AG04450 (cell line): Measurements from ENCODE around the gene TRMT112. TPM values are rescaled to one million over a fixed set of nuclear protein-coding genes. Genes with fewer than 3 reads are reported as not detected.

Experiments used
- CTCF ChIA-PET: fragments of 300-600, 350-600 bp; formaldehyde crosslinking; extraction: SDS; loops from one replicate; lab custom pipeline; 2022; ENCODE audit warnings: antibody characterized with exemption, inconsistent platforms; lab: Charles Lee
- POLR2A ChIA-PET: fragments of 350-600 bp; formaldehyde crosslinking; extraction: SDS; loops from one replicate; lab custom pipeline; 2021; ENCODE audit warnings: antibody characterized with exemption, inconsistent platforms; lab: Yijun Ruan, JAX
- DNase-seq: peaks from one replicate; pipeline ENCODE4 v3.0.0-alpha.2; 2011; ENCODE audit warnings: low read depth, low spot score
- H3K27ac ChIP-seq: one replicate; pipeline ENCODE4 v1.5.1; 2012; ENCODE audit warnings: low read depth, low read length, control low read depth
- H3K27me3 ChIP-seq: one replicate; pipeline ENCODE4 v1.6.0; 2012; ENCODE audit warnings: low read length; ENCODE audit not compliant: control insufficient read depth, insufficient read depth
- H3K4me3 ChIP-seq: 2 replicates; pipeline ENCODE4 v1.5.1; 2011; ENCODE audit warnings: mild to moderate bottlenecking, low read depth, low read length, control low read depth
- H3K9me3 ChIP-seq: 2 replicates; pipeline ENCODE4 v1.5.1; 2012; ENCODE audit warnings: low read length; ENCODE audit not compliant: control insufficient read depth, insufficient read depth
- CTCF ChIP-seq: IDR thresholded peaks from 2 replicates; pipeline ENCODE4 v1.5.1; 2011; ENCODE audit warnings: low read depth, low read length, control low read depth, inconsistent platforms
- polyA plus RNA-seq: library from polyadenylated mRNA; depleted of rRNA; stranded (reverse); fragments of >200 nt; gene quantifications from 2 replicates; pipeline ENCODE4 v1.2.3, GENCODE V29; 2011; rRNA removed
- small RNA-seq: library from RNA; depleted of rRNA; stranded (forward); fragments of <200 nt; gene quantifications from one replicate; pipeline ENCODE3, GENCODE V24; 2012; ENCODE audit warnings: low read depth; ENCODE audit not compliant: insufficient read length

TRMT112 gene
- polyA plus RNA-seq, 1 experiment: 194 TPM

DNA sequence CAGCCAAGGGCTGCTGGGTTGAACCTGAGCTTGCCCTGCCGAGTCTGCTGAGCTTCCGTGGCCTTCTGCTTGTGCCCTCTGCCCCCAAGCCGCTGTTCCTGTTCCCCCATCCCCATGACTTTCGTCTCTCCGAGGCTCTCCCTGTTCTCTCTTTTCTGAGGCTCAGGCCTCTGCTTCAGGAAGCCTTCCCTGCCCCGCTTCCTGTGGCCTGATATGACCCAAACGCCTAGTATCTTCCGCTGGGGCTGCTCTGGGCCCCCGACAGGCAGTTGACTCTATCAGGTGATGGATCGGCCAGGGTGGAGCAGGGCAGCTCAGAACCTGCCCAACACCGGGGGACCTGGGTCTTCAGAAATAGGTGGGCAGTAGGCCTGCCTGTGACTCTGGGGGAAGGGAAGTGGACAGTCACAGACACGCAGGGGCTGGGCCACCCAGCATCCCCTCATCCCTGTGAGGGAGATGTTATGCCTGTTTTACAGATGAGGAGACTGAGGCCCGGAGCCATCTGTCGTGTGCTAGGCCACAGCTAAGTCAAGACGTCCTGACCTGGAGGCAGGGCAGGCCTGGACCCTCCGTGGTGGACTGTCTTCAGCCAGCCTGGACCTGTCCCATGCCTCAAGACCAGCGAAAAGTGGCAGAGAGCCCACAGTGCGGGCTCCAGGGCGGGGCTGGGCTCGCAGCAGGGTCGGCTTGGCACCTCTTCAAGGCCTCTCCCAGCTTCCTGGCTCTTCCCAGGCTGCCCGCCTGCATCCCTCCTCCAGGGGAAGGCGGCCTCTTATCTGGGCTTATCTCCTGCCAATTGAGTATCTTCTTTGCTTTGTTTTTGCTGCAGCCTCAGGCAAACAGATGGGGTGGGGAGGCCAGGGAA is 49.1 kb downstream of the TRMT112 start:
- Histone ChIP-seq H3K9me3 (no peaks in the 10 kb centered on the region; the same call in 1 of the 2 replicates), H3K27ac (peak overlapping the region; percentile 95), H3K4me3 (peak overlapping the region; percentile 66), H3K27me3 (no peaks in the 10 kb centered on the region)
- DNase-seq: no peak
- POLR2A ChIA-PET: interaction anchor here (0.7 to 4.1 kb wide), 6 partner anchors 10 to 83 kb away, joined by 3 to 28 read pairs (median 4); partner anchors contain the start of genes BAD, GPR137, PPP1R14B and STIP1
- TF ChIP-seq CTCF: no peak
- CTCF ChIA-PET: interaction anchor here (0.5 to 4.0 kb wide), 7 partner anchors 17 to 87 kb away, joined by 3 to 23 read pairs (median 4); partner anchors contain the start of genes FKBP2 and PLCB3

DNA sequence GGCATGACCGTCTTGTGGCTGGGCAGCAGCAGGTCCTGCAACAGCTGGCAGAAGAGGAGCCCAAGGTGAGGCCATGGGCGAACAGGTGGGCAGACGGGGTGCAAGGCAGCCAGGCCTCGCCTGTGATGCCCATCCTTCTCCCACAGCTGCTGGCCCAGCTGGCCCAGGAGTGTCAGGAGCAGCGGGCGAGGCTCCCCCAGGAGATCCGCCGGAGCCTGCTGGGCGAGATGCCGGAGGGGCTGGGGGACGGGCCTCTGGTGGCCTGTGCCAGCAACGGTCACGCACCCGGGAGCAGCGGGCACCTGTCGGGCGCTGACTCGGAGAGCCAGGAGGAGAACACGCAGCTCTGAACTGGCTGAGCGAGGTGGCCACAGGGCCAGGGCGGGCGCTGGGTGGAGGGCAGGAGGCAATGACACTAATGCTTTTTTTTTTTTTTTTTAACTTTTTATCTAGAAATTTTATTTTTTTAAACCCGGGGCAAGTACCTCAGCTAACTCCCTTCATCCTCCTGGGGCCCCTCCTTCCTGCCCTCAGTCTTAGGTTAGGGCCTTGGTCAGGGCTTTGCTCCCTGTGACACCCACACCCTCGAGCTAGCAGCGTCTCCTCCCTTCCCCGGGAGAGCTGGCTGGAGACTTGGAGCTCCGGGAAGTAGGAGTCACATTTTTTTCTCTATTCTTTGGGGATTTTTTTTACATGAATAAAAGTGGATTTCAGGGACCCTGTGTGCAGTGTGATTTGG is 50.0 kb downstream of the TRMT112 start:
- POLR2A ChIA-PET: interaction anchor here (1.5 kb wide), 1 partner anchor 20 kb away, joined by 4 read pairs; the partner anchor contains the start of gene PPP1R14B
- H3K27ac ChIP-seq: no peak overlapping the region
- no peak overlapping the region for H3K4me3 ChIP-seq
- DNase-seq: no peak
- TF ChIP-seq CTCF: no peak
- no peaks in the 10 kb centered on the region for H3K27me3 ChIP-seq
- CTCF ChIA-PET: interaction anchor here (0.6 to 4.0 kb wide), 5 partner anchors 16 to 1437 kb away, joined by 3 to 23 read pairs (median 9); partner anchors contain the start of gene PLCB3
- no peaks in the 10 kb centered on the region; the same call in 1 of the 2 replicates for H3K9me3 ChIP-seq

Small RNA genes lying within 50 kb of the gene (small RNA-seq; reads per million reads assigned to genes)
- gene MIR7155 (not detected), gene RF00019 (not detected)

Other genes with a start within 250 kb of the TRMT112 start
- 8.0 and 8.1 TPM in 2 replicates for gene MACROD1, start 151.4 kb downstream of the TRMT112 start, polyA plus RNA-seq
- gene STIP1, start 131.4 kb downstream of the TRMT112 start, polyA plus RNA-seq: 166 and 171 TPM in 2 replicates
- gene FERMT3, start 110.8 kb downstream of the TRMT112 start, polyA plus RNA-seq: 0.38 and 0.72 TPM in 2 replicates
- gene TRPT1, start 91.4 kb downstream of the TRMT112 start, polyA plus RNA-seq: 21.6 and 34.0 TPM in 2 replicates
- gene NUDT22, start 91.3 kb downstream of the TRMT112 start, polyA plus RNA-seq: 18.8 and 29.1 TPM in 2 replicates
- 18.7 and 28.4 TPM in 2 replicates for gene DNAJC4, start 87.0 kb downstream of the TRMT112 start, polyA plus RNA-seq
- gene VEGFB, start 83.0 kb downstream of the TRMT112 start, polyA plus RNA-seq: 11.8 and 15.7 TPM in 2 replicates
- gene FKBP2, start 76.5 kb downstream of the TRMT112 start, polyA plus RNA-seq: 29.9 and 39.0 TPM in 2 replicates
- 119 and 146 TPM in 2 replicates for gene PPP1R14B, start 70.6 kb downstream of the TRMT112 start, polyA plus RNA-seq
- 11.7 and 13.0 TPM in 2 replicates for gene PLCB3, start 66.0 kb downstream of the TRMT112 start, polyA plus RNA-seq
- 36.1 and 54.8 TPM in 2 replicates for gene BAD, start 32.9 kb downstream of the TRMT112 start, polyA plus RNA-seq
- gene GPR137, start 31.7 kb downstream of the TRMT112 start, polyA plus RNA-seq: 12.4 and 21.1 TPM in 2 replicates
- not detected in 2 replicates for gene KCNK4, start 26.3 kb downstream of the TRMT112 start, polyA plus RNA-seq
- 0.14 TPM in 1 of 2 replicates, not detected in the other for gene CATSPERZ, start 17.2 kb downstream of the TRMT112 start, polyA plus RNA-seq
- 5.5 and 7.4 TPM in 2 replicates for gene ESRRA, start 12.0 kb downstream of the TRMT112 start, polyA plus RNA-seq
- gene PRDX5, start 562 bp upstream of the TRMT112 start, polyA plus RNA-seq: 366 and 383 TPM in 2 replicates
- 1.4 and 2.0 TPM in 2 replicates for gene CCDC88B, start 22.6 kb upstream of the TRMT112 start, polyA plus RNA-seq
- 21.9 and 29.6 TPM in 2 replicates for gene RPS6KA4, start 41.6 kb upstream of the TRMT112 start, polyA plus RNA-seq
- not detected in 2 replicates for gene SLC22A11, start 238.4 kb upstream of the TRMT112 start, polyA plus RNA-seq